ENCODE data around the gene S100A3.

Gene S100A3

GRCh38 chr1:153534925-153535241, 14.2 kb downstream of the S100A3 start:
- in situ Hi-C loops (cut with MboI; ENCODE audit: low sequenced_read_pairs, unreplicated experiment), result no loop called here
- no peak for DNase-seq (ENCODE audit: low spot score)
- TF ChIP-seq, protein P1, sequence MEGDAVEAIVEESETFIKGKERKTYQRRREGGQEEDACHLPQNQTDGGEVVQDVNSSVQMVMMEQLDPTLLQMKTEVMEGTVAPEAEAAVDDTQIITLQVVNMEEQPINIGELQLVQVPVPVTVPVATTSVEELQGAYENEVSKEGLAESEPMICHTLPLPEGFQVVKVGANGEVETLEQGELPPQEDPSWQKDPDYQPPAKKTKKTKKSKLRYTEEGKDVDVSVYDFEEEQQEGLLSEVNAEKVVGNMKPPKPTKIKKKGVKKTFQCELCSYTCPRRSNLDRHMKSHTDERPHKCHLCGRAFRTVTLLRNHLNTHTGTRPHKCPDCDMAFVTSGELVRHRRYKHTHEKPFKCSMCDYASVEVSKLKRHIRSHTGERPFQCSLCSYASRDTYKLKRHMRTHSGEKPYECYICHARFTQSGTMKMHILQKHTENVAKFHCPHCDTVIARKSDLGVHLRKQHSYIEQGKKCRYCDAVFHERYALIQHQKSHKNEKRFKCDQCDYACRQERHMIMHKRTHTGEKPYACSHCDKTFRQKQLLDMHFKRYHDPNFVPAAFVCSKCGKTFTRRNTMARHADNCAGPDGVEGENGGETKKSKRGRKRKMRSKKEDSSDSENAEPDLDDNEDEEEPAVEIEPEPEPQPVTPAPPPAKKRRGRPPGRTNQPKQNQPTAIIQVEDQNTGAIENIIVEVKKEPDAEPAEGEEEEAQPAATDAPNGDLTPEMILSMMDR (IDR thresholded peaks at IDR 0.05; ENCODE audit: borderline replicate concordance, control extremely low read depth, extremely low read depth, insufficient read depth, missing control alignments), result no peak

GRCh38 chr1:153534226-153534924, 14.7 kb downstream of the S100A3 start:
- TF ChIP-seq, protein P1 (IDR thresholded peaks at IDR 0.05; ENCODE audit: borderline replicate concordance, control extremely low read depth, extremely low read depth, insufficient read depth, missing control alignments), result no peak
- in situ Hi-C loops (cut with MboI; ENCODE audit: low sequenced_read_pairs, unreplicated experiment), result no loop called here
- no peak for DNase-seq (ENCODE audit: low spot score)

DNA sequence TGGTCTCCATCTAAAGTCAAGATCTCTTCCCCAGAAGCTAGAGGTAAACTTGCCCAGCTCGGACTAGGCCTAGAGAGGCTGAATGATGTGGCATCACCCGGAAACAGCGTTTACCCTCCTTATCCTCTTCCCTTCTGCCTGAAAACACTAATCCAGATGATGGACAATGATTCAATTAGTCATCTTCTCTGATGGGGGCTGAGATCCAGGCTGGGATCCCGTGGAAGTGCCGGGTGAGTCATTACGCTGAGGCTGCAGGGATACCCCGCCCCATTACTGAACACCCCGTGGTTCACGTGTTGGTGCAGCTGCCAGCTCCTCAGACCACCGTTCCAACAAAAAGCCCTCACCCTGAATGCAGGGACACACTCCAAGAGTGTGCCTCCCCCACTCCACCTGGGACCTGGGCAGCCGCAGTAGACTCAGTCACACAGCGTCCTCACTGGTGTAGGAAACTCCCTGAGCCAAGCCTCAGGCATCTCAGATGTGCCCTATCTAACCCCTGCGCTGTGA, 15.3 kb downstream of the S100A3 start:
- in situ Hi-C loops (cut with MboI; ENCODE audit: low sequenced_read_pairs, unreplicated experiment), result no loop called here
- TF ChIP-seq, protein P1 (IDR thresholded peaks at IDR 0.05; ENCODE audit: borderline replicate concordance, control extremely low read depth, extremely low read depth, insufficient read depth, missing control alignments), result no peak
- DNase-seq (ENCODE audit: low spot score), result no peak

DNA sequence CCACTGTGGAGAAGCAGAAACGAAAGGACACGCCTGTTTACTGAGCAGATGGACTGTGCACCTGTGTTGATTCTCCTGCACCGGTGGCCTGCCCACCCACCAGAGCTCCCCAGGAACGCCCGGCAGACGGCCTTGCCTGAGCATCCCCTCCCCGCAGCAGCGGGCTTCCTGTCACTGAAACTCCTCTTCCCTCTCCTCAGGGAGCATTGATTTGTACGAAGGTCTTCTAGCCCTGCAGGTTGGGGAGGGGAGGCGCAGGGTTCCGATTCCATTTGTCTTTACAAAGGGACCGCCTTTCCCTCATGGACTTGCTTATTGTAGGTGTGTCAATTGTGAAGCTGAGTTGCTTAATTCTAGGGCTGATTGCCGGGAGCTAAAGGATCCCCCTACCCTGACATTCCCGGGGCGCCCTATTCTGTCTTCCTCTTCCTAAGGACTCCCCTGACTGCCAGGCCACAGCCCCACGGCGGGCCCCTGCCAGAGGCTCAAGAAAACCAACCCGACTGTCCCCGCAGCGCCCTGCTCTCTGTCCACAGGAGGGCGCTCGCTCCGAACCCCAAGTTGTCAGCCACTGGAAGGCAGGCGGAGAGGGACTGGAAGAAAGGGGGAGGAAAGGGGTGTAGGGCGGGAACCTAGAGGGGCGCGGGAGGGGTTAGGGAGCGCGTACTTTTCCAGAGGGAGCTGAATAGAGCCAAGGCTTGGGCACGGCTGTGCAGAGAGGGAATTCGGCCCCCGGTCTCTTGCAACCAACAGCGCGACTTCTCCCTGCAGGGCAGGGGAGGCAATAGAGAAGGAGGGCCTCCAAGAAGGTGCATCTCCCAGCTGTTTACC, 16.1 kb downstream of the S100A3 start:
- in situ Hi-C loops (cut with MboI; ENCODE audit: low sequenced_read_pairs, unreplicated experiment), result no loop called here
- TF ChIP-seq, protein P1 (IDR thresholded peaks at IDR 0.05; ENCODE audit: borderline replicate concordance, control extremely low read depth, extremely low read depth, insufficient read depth, missing control alignments), result peak; percentile 89
- DNase-seq (ENCODE audit: low spot score), result peak; percentile 87

DNA sequence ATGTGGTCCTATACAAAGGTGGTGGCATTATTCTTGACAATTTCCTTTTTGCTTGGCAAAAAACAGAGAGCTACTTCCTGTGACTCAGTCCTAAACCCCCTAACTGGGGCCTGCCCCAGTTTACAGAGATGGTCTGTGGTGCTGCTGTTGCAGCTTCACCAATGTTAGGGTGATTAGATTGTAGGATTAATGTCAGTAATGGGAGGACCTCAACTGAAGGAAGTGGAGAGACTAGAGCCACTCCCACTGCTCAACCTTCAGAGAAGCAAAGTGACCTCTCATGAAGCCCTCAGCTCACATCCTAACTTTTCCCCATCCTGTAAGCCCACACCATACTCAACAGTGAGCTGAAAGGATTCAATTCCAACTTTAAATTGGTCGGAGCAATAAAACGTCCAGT, 16.9 kb downstream of the S100A3 start:
- TF ChIP-seq, protein P1 (IDR thresholded peaks at IDR 0.05; ENCODE audit: borderline replicate concordance, control extremely low read depth, extremely low read depth, insufficient read depth, missing control alignments), result no peak
- in situ Hi-C loops (cut with MboI; ENCODE audit: low sequenced_read_pairs, unreplicated experiment), result no loop called here
- no peak for DNase-seq (ENCODE audit: low spot score)

DNA sequence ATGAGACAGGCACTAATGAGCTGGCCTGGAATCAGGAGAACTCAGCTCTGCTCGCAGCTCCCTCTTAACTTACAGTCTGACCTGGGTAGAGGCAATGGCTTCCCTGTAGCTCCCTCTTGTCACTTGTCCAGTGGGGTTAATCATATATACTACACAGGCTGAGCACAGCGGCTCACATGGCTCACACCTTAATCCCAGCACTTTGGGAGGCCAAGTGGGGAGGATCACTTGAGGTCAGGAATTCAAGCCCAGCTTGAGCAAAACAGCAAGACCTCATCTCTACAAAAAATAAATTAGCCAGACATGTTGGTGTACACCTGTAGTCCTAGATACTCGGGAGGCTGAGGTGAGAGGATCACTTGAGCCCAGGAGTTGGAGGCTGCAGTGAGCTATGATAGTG, 17.4 kb downstream of the S100A3 start:
- no peak for DNase-seq (ENCODE audit: low spot score)
- TF ChIP-seq, protein P1 (IDR thresholded peaks at IDR 0.05; ENCODE audit: borderline replicate concordance, control extremely low read depth, extremely low read depth, insufficient read depth, missing control alignments), result no peak
- in situ Hi-C loops (cut with MboI; ENCODE audit: low sequenced_read_pairs, unreplicated experiment), result no loop called here

All from GM13976 (cell line).